Thyroid gland (tissue), 4 donors: ENCODE measurements around the gene TMEM45B.

Experiments
- POLR2A ChIP-seq, 2 donors: fragments of 450-650 bp; IDR thresholded peaks; one replicate each; pipeline ENCODE4 v1.6.1; 2017; ENCODE audit warnings: antibody characterized with exemption in 2 of 2, mild to moderate bottlenecking in 2 of 2, moderate library complexity in 1 of 2
- TF ChIP-seq, protein P1 (sequence below), 6 experiments: fragments of 200-600 bp in 3 of 6; fragments of 450-650 bp in 3 of 6; sonication (generic) in 3 of 6; IDR thresholded peaks; one replicate each; pipeline ENCODE4 v1.5.1; 2016 to 2019; ENCODE audit warnings: antibody characterized with exemption in 6 of 6, mild to moderate bottlenecking in 2 of 6, inconsistent platforms in 1 of 6, moderate library complexity in 1 of 6

DNA sequence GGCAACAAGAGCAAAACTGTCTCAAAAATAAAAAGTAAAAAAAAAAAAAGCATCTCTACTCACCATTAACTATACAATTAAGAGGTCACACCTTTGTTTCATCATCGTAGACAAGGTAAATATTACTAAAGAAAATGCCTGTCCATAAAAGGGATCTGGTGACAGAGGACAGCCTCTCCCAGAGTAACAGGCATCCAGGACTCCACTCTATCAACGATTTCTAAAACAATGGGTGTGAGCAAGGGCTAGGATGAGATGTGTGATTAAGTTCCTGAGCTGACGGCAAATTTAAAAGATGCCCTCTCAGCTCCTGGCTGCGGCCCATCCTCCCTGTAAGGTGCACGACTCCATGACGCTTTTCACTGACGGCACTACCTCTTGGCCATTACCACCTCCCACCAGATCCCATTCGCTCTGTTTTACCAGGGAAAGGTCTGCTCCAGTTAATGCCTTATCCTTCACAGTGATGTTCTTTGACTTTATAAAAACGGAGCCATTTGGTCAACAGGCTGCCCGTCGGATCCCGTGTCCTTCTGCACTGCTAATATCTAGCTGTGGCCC, 2.3 kb upstream of the TMEM45B start:
- TF ChIP-seq, protein P1, sequence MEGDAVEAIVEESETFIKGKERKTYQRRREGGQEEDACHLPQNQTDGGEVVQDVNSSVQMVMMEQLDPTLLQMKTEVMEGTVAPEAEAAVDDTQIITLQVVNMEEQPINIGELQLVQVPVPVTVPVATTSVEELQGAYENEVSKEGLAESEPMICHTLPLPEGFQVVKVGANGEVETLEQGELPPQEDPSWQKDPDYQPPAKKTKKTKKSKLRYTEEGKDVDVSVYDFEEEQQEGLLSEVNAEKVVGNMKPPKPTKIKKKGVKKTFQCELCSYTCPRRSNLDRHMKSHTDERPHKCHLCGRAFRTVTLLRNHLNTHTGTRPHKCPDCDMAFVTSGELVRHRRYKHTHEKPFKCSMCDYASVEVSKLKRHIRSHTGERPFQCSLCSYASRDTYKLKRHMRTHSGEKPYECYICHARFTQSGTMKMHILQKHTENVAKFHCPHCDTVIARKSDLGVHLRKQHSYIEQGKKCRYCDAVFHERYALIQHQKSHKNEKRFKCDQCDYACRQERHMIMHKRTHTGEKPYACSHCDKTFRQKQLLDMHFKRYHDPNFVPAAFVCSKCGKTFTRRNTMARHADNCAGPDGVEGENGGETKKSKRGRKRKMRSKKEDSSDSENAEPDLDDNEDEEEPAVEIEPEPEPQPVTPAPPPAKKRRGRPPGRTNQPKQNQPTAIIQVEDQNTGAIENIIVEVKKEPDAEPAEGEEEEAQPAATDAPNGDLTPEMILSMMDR (IDR thresholded peaks at IDR 0.05) = no peak
- no peak for TF ChIP-seq POLR2A (IDR thresholded peaks at IDR 0.05)
